Cardiac muscle cell (in vitro differentiated cells and primary cell): ENCODE results near the gene ASB18. TPM values are rescaled to one million over a fixed set of nuclear protein-coding genes. Genes with fewer than 3 reads are reported as not detected.

Source experiments
- DNase-seq, 2 donors: peaks; one replicate each; pipeline versions ENCODE4 v3.0.0 to v3.0.0-alpha.2; 2010 to 2017; ENCODE audit warnings: low read depth in 1 of 2, low spot score in 1 of 2
- H3K27ac ChIP-seq: fragments of 200-600 bp; sonication (generic); 2 replicates; pipeline ENCODE4 v1.5.1; 2016
- H3K27me3 ChIP-seq: fragments of 200-600 bp; sonication (generic); 2 replicates; pipeline ENCODE4 v1.6.0; 2016; ENCODE audit warnings: control low read depth
- H3K36me3 ChIP-seq: fragments of 200-600 bp; sonication (generic); 2 replicates; pipeline ENCODE4 v1.5.1; 2016; ENCODE audit warnings: control low read depth
- H3K4me1 ChIP-seq: fragments of 200-600 bp; sonication (generic); 2 replicates; pipeline ENCODE4 v1.8.1; 2017; ENCODE audit warnings: low read depth, mild to moderate bottlenecking, mixed run types
- H3K4me3 ChIP-seq: fragments of 200-600 bp; sonication (generic); 2 replicates; pipeline ENCODE4 v1.5.1; 2016; ENCODE audit warnings: mild to moderate bottlenecking
- H3K9me3 ChIP-seq: fragments of 200-600 bp; sonication (generic); 2 replicates; pipeline ENCODE4 v1.5.1; 2017; ENCODE audit warnings: low read depth, mild to moderate bottlenecking, control low read depth
- CTCF ChIP-seq: IDR thresholded peaks from 2 replicates; pipeline ENCODE4 v1.5.1; 2012; ENCODE audit warnings: low read depth, mild to moderate bottlenecking, low read length
- polyA plus RNA-seq: library from polyadenylated mRNA; unstranded; fragments of >200 nt; fragmentation: Nextera tagmentation; extraction: Ambion mirVana; gene quantifications from 2 replicates; pipeline ENCODE4 v1.2.1, GENCODE V29; 2016
- total RNA-seq: library from RNA; depleted of rRNA; stranded (reverse); fragments of >200 nt; gene quantifications from 2 replicates; pipeline ENCODE4 v1.2.3, GENCODE V29; 2016

The ASB18 gene
- total and polyA plus RNA-seq, 2 experiments from 2014 or later: 0.70 TPM; not detected in 1

GRCh38 chr2:236156095-236156859 lies 107.9 kb downstream of the ASB18 start:
- TF ChIP-seq CTCF: no peak
- Histone ChIP-seq H3K9me3 (no peaks in the 10 kb centered on the region), H3K27me3 (peaks cover 74% of the 10 kb centered on the region), H3K36me3 (no peaks in the 10 kb centered on the region), H3K4me1 (no peaks in the 10 kb centered on the region), H3K4me3 (no peak overlapping the region), H3K27ac (no peak overlapping the region)
- no peak for DNase-seq

- H3K9me3 ChIP-seq: no peaks in the 10 kb centered on the region
- no peak for TF ChIP-seq CTCF
- H3K27me3 ChIP-seq: peaks cover 65% of the 10 kb centered on the region
- H3K4me1 ChIP-seq: no peaks in the 10 kb centered on the region
- no peak overlapping the region for H3K4me3 ChIP-seq
- no peak overlapping the region for H3K27ac ChIP-seq
- H3K36me3 ChIP-seq: no peaks in the 10 kb centered on the region
- DNase-seq: no peak
Measured at GRCh38 chr2:236155406-236155805, 108.8 kb downstream of the ASB18 start.

- H3K36me3 ChIP-seq: no peaks in the 10 kb centered on the region
- H3K4me3 ChIP-seq: no peak overlapping the region
- no peak for DNase-seq
- H3K9me3 ChIP-seq: no peaks in the 10 kb centered on the region
- H3K4me1 ChIP-seq: no peaks in the 10 kb centered on the region
- no peak for TF ChIP-seq CTCF
- no peak overlapping the region for H3K27ac ChIP-seq
- H3K27me3 ChIP-seq: peaks cover 5% of the 10 kb centered on the region
Measured at GRCh38 chr2:236146436-236146835, 117.8 kb downstream of the ASB18 start.

DNA sequence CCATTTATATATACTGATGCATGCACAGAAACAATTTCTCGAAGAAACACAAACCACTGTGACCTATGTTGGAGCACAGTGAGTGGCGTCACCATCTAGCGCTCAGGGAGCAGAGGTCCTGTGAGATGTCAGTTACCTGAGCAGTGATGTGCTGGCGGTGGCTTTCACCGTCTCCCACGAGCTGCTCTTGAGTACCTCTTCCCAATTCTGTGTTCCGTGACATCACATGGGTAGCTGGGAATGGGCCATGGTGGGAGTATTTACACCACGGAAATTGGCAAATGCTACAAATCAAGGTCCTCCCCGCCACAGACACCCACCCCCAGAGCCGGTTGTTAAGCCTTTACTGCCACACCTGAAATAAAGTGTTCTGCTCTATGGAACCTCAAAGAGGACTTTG lies 120.4 kb downstream of the ASB18 start:
- no peak for DNase-seq
- H3K9me3 ChIP-seq: no peaks in the 10 kb centered on the region
- H3K36me3 ChIP-seq: no peaks in the 10 kb centered on the region
- H3K4me1 ChIP-seq: no peaks in the 10 kb centered on the region
- no peak for TF ChIP-seq CTCF
- H3K27me3 ChIP-seq: peaks cover 5% of the 10 kb centered on the region
- no peak overlapping the region for H3K27ac ChIP-seq
- H3K4me3 ChIP-seq: no peak overlapping the region

Other genes with a start within 250 kb of the ASB18 start
- gene GBX2, start 96.0 kb downstream of the ASB18 start, total RNA-seq: 0.89 TPM in 1 of 2 replicates, not detected in the other
- gene GBX2, start 96.0 kb downstream of the ASB18 start, polyA plus RNA-seq: 0.19 and 0.31 TPM in 2 replicates